ENCODE measurements around the gene PANK3. TPM values are rescaled to one million over a fixed set of nuclear protein-coding genes. Genes with fewer than 3 reads are reported as not detected.

PANK3 gene
- total and polyA plus RNA-seq, 9 of the 15 experiments (the other 6 are each of a cell fraction or from before 2014, with no cell fraction given): 5.9 to 50.4 (median 29.7) TPM

- TF ChIP-seq RREB1 (CRISPR knock-in tag; IDR thresholded peaks at IDR 0.05) (no peak), ZNF354B (CRISPR knock-in tag; IDR thresholded peaks at IDR 0.05) (0 out of 2 replicates have a peak, but pooled peaks have one; percentile 27), RBM39 (optimal IDR thresholded peaks at IDR 0.05; ENCODE audit: low read depth, low read length) (no peak), MYBL2 (IDR thresholded peaks at IDR 0.05; ENCODE audit: low read depth) (no peak), MYBL2 (CRISPR knock-in tag; IDR thresholded peaks at IDR 0.05; ENCODE audit: borderline replicate concordance) (no peak), ELK3 (CRISPR knock-in tag; IDR thresholded peaks at IDR 0.05) (no peak), THAP12 (CRISPR knock-in tag; IDR thresholded peaks at IDR 0.05) (peak; percentile 11; the same call in 1 of the 2 replicates), TFAM (CRISPR knock-in tag; conservative IDR thresholded peaks at IDR 0.05) (no peak), NUFIP1 (IDR thresholded peaks at IDR 0.05; ENCODE audit: partially characterized antibody) (no peak), ZNF133 (CRISPR knock-in tag; IDR thresholded peaks at IDR 0.05) (no peak), MAX (CRISPR knock-in tag; IDR thresholded peaks at IDR 0.05) (peak; percentile 63), MTA2 (IDR thresholded peaks at IDR 0.05; ENCODE audit: low read depth) (no peak), SREBF1 (IDR thresholded peaks at IDR 0.05; ENCODE audit: borderline replicate concordance, low read depth, low read length) (peak; percentile 99), E2F3 (CRISPR knock-in tag; IDR thresholded peaks at IDR 0.05) (no peak; the same call in 1 of the 2 replicates), ZNF212 (CRISPR knock-in tag; IDR thresholded peaks at IDR 0.05) (no peak), TBL1XR1 (IDR thresholded peaks at IDR 0.05; ENCODE audit: low read length in 2 of 2) (no peak), HMG20B (CRISPR knock-in tag; IDR thresholded peaks at IDR 0.05) (no peak), MED1 (CRISPR knock-in tag; IDR thresholded peaks at IDR 0.05; ENCODE audit: borderline replicate concordance) (no peak), CBX5 (IDR thresholded peaks at IDR 0.05; ENCODE audit: borderline replicate concordance, low read depth) (no peak), SAFB (IDR thresholded peaks at IDR 0.05; ENCODE audit: borderline replicate concordance, low read depth, low read length) (no peak)
These were observed 489 bp upstream of the PANK3 start (continued) for GRCh38 chr5:168579488-168580226.

Data from K562 (cell line).